ENCODE results near the gene C1orf174. TPM values are rescaled to one million over a fixed set of nuclear protein-coding genes. Genes with fewer than 3 reads are reported as not detected.

The C1orf174 gene
- total and polyA plus RNA-seq, 2 of the 4 experiments (the other 2 are of a cell fraction), result 26.7 to 45.7 TPM

DNA sequence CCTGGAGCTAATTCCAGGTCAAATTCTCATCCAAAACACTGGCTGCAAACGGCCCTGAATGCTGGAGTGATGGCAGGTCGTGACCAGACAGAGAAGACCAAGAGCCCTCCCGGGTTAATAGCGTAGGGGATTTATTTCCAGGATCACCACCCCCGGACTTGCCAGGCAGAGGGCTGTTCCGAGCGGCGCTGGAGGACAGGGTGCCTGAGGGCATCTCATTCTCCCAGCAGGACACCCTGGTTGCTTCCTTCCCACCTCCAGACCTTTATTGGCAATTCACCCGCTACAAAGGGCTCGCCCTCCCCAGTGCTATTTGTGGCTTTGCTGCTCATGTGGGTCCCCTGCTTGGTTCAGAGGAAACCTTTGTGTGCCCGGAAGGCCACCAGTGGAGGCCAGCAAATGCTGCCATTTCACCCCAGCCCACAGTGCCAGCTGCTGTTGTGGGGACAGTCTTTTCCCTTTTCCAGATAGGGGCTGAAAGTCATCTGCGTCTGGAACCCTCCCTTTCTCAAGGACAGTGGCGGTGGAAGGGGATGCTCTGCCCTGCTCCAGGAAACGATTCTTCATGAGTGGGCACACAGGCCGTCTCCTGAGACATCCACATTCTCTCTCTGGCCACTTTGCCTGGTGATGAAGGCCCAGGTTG, 19.0 kb upstream of the C1orf174 start:
- H2AFZ ChIP-seq (replicated peaks; ENCODE audit: low read length, poor library complexity), result no peak overlapping the region
- WGBS, 2 experiments (ENCODE audit: extremely low coverage in 2 of 2, insufficient read length in 1 of 2), result 55% methylated on average over 7 of the region's 15 CpGs; no CpG with 5 or more reads in 1 of the 2 experiments
- H2BK15ac ChIP-seq (ENCODE audit: low read depth, low read length), result no peak overlapping the region
- no peak overlapping the region for H4K8ac ChIP-seq (ENCODE audit: low read depth in 2 of 2, low read length in 2 of 2)
- ChIA-PET POLR2A (ENCODE audit: unreplicated experiment) (no interaction called here), CTCF (no interaction called here)
- H3K9me3 ChIP-seq (ENCODE audit: control insufficient read depth, insufficient read depth, low read length), result no peaks in the 10 kb centered on the region
- dilution Hi-C loops (cut with HindIII; ENCODE audit: low sequenced_read_pairs, unreplicated experiment), result no loop called here
- no peak overlapping the region for H3K9ac ChIP-seq (ENCODE audit: low read depth, low read length)
- no peaks in the 10 kb centered on the region for H3K9me1 ChIP-seq (ENCODE audit: insufficient read depth, low read length)
- H4K91ac ChIP-seq (ENCODE audit: insufficient read depth, low read depth, low read length), result no peak overlapping the region
- BruUV-seq (replicated peaks), result no TSS peak
- no peak overlapping the region for H2BK120ac ChIP-seq (ENCODE audit: low read depth, low read length)
- no peak overlapping the region for H3K56ac ChIP-seq (ENCODE audit: extremely low read depth, insufficient read depth, low read length)
- no peak overlapping the region for H2AK5ac ChIP-seq (ENCODE audit: low read depth, low read length)
- H3K4me2 ChIP-seq (ENCODE audit: low read depth, low read length), result no peak overlapping the region
- no peaks in the 10 kb centered on the region for H3K79me1 ChIP-seq (ENCODE audit: low read depth in 1 of 2, low read length in 2 of 2)
- in situ Hi-C loops (cut with MboI; ENCODE audit: low sequenced_read_pairs), result loop anchor here (25.0 kb wide), 1 partner anchor 1993 kb away; no protein-coding TSS in a partner anchor
- no peak for ATAC-seq (ENCODE audit: low read depth)
- no peak overlapping the region for H3K27ac ChIP-seq (ENCODE audit: insufficient read depth, low read length)
- no peaks in the 10 kb centered on the region for H4K20me1 ChIP-seq (ENCODE audit: insufficient read depth, low read length)
- no peak overlapping the region for H3K4me3 ChIP-seq (ENCODE audit: insufficient read depth, low read depth, low read length)
- intact Hi-C loops (cut with micrococcal nuclease), result no loop called here
- no peaks in the 10 kb centered on the region for H3K36me3 ChIP-seq (ENCODE audit: control insufficient read depth, insufficient read depth, low read length)
- DNase-seq, result no peak
- TF ChIP-seq MAFK (IDR thresholded peaks at IDR 0.05; ENCODE audit: low read depth, low read length) (no peak), BHLHE40 (IDR thresholded peaks at IDR 0.05; ENCODE audit: low read depth, low read length) (no peak), RCOR1 (IDR thresholded peaks at IDR 0.05; ENCODE audit: insufficient replicate concordance, low read length) (no peak), ELK1 (IDR thresholded peaks at IDR 0.05; ENCODE audit: borderline replicate concordance, low read depth, low read length) (no peak), NFE2L2 (IDR thresholded peaks at IDR 0.05; ENCODE audit: low read depth, low read length) (no peak), SMC3 (IDR thresholded peaks at IDR 0.05; ENCODE audit: low read depth, low read length) (no peak), CEBPB (IDR thresholded peaks at IDR 0.05; ENCODE audit: low read depth, low read length) (no peak), CHD1 (IDR thresholded peaks at IDR 0.05; ENCODE audit: low read depth, low read length) (no peak), POLR2A (IDR thresholded peaks at IDR 0.05; ENCODE audit: low read depth, low read length) (no peak), MAZ (IDR thresholded peaks at IDR 0.05; ENCODE audit: borderline replicate concordance, low read depth, low read length) (no peak), CTCF (conservative IDR thresholded peaks at IDR 0.05; ENCODE audit: low read depth, low read length) (no peak), USF2 (IDR thresholded peaks at IDR 0.05; ENCODE audit: low read depth, low read length) (no peak)
- H3K27me3 ChIP-seq (ENCODE audit: control insufficient read depth, insufficient read depth, low read length), result no peaks in the 10 kb centered on the region; the same call in 1 of the 2 replicates
- H3K4me1 ChIP-seq (ENCODE audit: control insufficient read depth, insufficient read depth, low read length), result no peaks in the 10 kb centered on the region
- no peak overlapping the region for H2BK5ac ChIP-seq (ENCODE audit: low read depth, low read length, poor library complexity, severe bottlenecking)
- no peak overlapping the region for H3K23ac ChIP-seq (ENCODE audit: low read depth, low read length)
- no peak overlapping the region for H3K18ac ChIP-seq (ENCODE audit: low read depth, low read length)
- H3K14ac ChIP-seq (replicated peaks; ENCODE audit: low read depth, low read length), result no peak overlapping the region
- H2BK20ac ChIP-seq (ENCODE audit: low read depth, low read length), result no peak overlapping the region
- no peak overlapping the region for H3K4ac ChIP-seq (ENCODE audit: low read depth, low read length)
- no peak overlapping the region for H4K5ac ChIP-seq (ENCODE audit: low read depth, low read length)
- no peak overlapping the region for H2AK9ac ChIP-seq (replicated peaks; ENCODE audit: low read depth, low read length, poor library complexity)

All from IMR-90 (cell line).